ENCODE results near the gene EYS.
"Not testable (repeated sequence)": the region's sequence is repeated elsewhere in the genome, so short reads cannot be mapped to it uniquely, and the experiment has no call there.

The EYS gene

DNA sequence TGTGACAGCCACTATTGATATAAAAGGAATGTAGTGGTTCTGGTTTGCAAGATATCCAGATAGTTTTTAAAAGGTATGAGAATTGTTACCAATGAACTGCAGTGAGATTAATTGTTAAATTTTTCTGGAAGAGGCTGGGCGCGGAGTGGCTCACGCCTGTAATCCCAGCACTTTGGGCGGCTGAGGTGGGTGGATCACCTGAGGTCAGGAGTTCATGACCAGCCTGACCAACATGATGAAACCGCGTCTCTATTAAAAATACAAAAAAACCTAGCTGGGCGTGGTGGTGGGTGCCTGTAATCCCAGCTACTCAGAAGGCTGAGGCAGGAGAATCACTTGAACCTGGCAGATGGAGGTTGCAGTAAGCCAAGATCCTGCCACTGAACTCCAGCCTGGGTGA lies 1906.6 kb downstream of the EYS start:
- not testable (repeated sequence) for DNase-seq

- DNase-seq: no peak
Observed at GRCh38 chr6:63799813-63800212, 1907.2 kb downstream of the EYS start.

GRCh38 chr6:63799313-63799712 lies 1907.7 kb downstream of the EYS start:
- no peak for DNase-seq

GRCh38 chr6:63798378-63798777 lies 1908.6 kb downstream of the EYS start:
- DNase-seq: no peak

GRCh38 chr6:63797721-63798120 lies 1909.3 kb downstream of the EYS start:
- DNase-seq: no peak

DNA sequence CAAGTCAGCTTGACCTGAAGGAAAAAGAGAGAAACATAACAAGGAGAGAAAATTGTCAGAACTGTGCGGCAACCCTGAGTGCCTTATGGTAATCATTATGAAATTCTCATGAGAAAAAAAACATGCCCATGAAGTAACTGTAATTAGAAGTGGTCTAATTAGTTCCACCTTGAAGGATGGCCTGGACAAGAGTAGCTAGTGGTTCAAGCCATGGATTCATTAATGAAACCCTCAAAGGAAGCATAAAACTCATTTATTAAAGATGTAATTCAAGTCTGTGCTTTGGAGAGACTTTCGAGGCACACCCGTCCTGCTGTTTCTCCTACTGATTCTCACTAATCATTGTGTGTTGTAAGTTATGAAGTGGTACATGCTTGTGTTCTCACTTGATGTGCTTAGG lies 1911.2 kb downstream of the EYS start:
- DNase-seq: no peak

DNA sequence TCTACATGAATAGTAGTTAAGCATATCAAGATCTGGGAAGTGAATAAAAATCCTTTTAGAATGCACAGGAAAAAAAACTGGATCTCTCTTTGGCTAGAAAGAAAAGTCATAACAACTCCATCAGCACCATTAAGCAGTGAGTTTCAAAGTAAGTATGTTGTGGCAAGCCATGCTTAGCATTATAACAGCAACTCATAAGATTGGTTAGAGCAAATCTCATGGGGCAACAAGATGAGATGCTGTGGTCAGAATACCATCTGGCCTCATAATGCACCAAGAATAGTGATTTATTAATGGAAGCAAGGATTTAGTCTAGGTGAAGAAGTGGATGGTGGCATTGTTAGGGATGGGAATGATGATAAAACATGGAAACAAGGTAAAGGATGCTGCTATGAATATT lies 1912.0 kb downstream of the EYS start:
- no peak for DNase-seq

GRCh38 chr6:63793465-63794137 lies 1913.4 kb downstream of the EYS start:
- DNase-seq: no peak

DNA sequence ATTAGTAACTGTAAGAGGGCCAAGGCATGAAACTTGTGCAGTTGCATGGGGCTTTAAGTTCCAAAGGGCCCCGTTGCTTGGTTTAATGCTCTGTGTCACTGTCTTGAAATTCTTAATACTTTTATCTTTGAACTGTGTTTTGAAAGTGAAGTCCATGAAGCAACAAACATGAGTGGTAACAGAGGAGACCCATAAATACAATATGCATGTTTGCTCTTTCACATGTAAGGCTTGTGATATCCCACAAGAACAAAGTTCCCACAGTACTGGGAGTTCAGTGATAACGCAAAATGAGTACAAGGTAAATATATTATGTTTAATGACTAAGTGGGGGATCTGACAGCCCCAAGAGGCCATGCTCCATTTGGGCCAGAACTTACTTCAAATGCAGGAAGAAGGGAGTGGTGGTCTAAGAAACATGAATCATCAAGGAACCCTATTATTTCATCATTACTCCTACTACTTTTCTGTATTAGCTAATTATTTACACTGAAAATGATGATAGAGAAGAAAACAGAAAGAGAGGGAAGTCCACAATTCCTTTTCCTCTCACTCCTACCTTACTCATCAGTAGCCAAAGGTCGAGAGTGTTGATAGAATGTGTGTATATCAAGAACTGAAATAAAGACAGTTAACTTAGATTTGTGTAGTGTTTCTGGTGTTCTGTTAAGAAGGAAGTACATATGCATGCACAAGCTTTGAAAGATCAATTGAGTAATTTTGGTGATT lies 1914.1 kb downstream of the EYS start:
- no peak for DNase-seq

DNA sequence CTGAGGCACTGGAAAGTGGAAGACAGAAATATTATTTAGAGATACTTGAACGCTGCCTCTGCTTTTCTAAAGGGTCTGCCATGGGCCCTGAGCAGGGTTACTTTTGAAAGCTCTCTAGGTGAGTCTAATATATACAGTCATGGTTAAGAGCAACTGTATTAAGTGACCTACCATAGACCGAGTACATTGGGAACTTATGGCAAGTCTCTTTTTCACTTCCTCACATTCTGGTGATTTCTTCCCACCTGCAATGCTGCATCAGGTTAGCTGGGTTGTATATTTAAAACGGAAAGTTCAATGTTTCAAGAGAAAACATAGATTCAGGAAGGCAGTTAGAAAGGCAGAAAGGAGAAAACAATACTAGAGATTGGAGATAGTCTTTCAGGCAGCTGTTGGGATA lies 1916.7 kb downstream of the EYS start:
- no peak for DNase-seq

DNA sequence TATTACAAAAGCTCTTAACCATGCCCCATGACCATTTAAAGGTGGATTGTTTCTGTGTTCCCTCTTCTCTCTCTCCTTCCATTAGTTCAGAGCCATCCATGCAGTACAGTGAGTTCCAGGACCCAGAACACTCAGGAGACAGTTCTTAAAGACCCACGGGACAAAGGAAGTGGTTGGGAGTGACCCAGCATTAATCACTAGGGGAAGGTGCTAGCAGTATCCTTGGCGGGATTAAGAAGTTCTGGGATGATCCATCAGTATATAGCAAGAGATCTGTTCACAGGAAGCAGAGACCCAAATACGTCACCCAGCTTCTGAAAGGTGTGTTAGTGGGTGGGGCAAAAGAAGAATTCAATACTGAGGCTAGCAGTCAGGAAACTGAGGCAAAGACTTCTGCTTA lies 1917.3 kb downstream of the EYS start:
- DNase-seq: no peak

DNA sequence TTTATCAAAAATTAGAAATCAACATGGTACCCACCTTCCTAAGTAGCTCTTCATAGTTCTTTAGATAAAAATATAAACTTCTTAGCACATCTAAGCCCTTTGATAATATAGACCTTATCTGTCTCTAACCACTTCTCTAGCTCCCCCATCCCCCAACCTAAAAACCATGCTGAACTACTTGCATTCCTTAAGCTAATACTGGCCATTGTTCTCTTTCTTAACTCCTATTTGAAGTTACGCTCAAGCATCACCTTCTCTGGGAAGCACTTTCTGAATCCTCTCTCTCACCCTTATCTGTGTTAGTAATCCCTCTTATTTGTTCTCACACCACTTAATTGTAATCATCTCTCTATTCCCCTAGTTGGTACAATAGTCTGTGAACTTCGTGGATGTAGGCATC lies 1918.5 kb downstream of the EYS start:
- DNase-seq: no peak

DNA sequence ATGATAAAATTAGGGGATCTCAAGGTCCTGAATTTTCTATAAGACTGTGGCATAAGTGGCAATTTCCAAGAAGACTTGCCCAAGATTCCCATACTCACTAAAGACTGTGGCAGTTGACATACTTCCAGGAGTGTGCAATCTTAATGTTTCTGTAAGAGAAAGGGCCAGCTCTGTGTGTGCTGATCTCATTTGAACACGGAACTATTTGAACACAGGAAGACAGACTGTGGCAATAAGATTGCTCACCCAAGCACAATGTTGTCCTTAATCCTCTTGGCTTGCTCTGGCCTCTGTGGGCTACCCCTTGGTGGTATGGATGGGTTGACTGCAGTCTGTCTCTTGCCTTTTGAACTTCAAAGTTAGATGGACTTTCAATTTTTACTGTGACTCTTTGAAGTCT lies 1920.0 kb downstream of the EYS start:
- no peak for DNase-seq

DNA sequence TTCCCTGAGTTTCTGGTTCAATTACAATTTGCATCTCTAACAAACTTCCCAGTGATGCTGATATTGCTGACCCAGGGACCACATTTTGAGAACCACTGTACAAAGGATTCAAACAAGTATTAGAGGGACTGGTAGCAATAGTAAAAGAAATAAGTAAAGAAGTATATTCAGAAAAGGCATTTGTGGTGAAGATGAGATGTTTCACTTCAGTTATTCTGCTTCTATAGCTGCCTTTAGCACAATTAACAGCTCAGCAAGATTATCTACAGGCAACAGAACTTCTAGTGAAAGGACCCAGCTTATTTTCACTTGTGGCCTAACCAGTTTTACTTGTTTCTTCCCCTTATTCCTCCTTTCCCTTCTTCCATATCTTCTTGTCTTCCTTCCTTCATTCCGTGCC lies 1922.0 kb downstream of the EYS start:
- no peak for DNase-seq

DNA sequence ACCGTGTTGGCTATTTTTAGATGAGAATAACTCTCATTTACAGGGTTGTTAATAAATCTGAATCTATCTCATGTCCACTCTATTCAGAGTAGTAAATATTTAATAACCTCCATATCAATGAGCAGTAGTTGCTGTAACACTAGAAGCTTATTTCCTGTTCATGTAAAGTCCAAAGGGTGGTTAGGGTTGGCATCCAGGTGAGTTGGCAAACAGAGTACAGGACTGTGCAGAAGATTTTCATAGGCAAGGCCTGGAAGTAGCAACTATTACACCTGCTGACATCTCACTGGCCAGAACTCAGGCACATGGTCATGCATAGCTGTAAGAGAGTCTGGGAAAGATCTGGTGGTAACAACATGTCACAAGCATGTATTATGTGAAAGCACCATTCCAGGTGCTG lies 1923.9 kb downstream of the EYS start:
- DNase-seq: no peak

- DNase-seq: no peak
Observed at GRCh38 chr6:63774961-63775360, 1932.1 kb downstream of the EYS start.

DNA sequence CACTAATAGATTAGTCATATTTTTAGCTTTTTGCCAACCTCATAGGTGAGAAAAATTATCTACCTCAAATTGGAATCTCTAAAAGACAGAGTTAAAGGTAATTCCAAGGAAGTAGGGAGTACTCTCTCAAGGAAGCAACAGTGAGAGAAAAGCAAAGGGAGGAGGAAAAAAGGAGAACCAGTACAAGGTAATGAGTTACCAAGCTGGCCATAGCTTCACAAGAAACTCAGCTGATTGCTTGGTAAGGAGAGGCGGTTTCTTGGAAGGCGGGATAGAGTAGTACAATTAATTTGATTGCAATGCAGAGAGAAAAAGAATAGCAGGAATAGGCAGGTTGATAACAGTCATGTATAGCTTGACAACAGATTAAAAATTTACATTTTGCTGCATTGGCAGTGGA lies 1933.8 kb downstream of the EYS start:
- no peak for DNase-seq

DNA sequence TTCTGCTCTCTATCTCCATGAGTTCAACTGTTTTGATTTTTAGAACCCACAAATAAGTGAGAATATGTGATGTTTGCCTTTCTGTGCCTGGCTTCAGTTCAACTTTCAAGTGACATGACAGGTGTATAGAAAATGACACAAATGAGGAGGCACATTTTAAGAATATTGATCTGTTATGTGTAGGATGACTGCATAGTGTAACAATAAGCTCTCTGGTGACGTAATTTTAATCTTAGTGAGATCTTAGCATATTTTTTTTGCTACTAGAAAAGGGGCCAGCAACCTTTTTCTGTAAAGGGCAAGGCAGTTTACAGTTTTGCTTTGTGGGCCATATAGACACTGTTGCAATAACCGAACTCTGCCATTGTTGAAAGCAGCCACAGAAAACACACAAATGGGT lies 1941.2 kb downstream of the EYS start:
- no peak for DNase-seq

DNA sequence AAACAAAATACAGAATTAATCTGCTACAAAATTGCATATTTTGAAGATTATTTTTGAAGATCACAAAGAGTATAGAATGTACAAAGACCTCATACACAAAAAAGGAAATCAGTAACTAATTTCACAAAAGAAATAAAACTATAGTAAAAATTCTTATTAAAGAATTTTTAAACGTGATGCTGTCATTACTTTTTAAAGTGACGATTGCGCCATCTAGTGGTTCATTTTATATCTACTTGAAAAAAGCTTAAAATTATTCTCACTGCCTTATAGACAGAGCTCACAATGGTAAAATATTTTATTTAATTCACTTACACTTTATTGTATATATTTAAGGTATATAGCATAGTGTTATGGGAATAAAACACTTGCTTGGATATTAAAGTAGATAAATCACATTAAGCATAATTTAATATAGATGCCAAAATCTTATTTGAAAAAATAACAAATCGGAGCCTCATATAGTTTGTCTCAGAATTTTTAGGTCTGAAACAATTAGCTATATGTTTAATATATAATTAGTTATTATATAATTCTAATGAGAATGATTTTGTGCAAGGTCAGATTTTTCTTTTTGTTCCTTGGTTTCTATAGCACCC lies 1942.6 kb downstream of the EYS start:
- no peak for DNase-seq

- DNase-seq: no peak
Observed at GRCh38 chr6:63760199-63760598, 1946.8 kb downstream of the EYS start.

GRCh38 chr6:63759605-63760105 lies 1947.4 kb downstream of the EYS start:
- no peak for DNase-seq

- no peak for DNase-seq
Observed at GRCh38 chr6:63757826-63758225, 1949.2 kb downstream of the EYS start.

GRCh38 chr6:63757275-63757674 lies 1949.8 kb downstream of the EYS start:
- not testable (repeated sequence) for DNase-seq

DNA sequence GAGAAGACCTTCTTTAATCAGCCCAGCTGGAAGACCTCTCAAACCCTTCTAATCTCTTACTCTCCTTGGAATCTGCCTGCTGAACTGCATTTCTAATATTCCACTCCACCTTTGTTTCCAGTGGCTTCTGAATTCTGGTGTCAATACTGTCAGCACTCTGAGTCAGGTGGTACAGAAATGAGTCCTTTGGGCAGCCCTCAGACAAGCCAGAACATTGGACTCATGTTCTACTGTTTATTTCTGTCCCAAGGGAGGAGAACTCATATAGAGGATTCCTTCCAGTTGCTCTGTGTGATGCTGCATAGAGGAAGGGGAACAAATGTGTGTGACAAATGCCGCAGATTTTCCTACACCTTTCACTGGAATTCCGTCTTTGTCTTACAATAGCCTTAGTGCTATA lies 1956.6 kb downstream of the EYS start:
- no peak for DNase-seq
